HCT116 (cell line): ENCODE results near the gene KIF25. TPM values are rescaled to one million over a fixed set of nuclear protein-coding genes. Genes with fewer than 3 reads are reported as not detected.

Source experiments
- ATAC-seq: fragments of 200-7000 bp; cut with Tn5 transposase; 2 replicates; pipeline ENCODE4 v1.9.1; 2020; ENCODE audit warnings: mild to moderate bottlenecking, moderate library complexity
- BruUV-seq: library from RNA; stranded (reverse); fragments of 400-500 nt; replicated peaks from 2 replicates; lab custom pipeline; 2021; lab: Mats Ljungman, UMichigan
- CTCF ChIA-PET: fragments of 300-600 bp; sonication (Branson Sonifier 250); formaldehyde crosslinking; loops from one replicate; lab custom pipeline; 2021; ENCODE audit warnings: antibody characterized with exemption; lab: Charles Lee
- POLR2A ChIA-PET: fragments of 300-600, 350-600 bp; sonication (Branson Sonifier 250); formaldehyde crosslinking; loops from one replicate; lab custom pipeline; 2021; ENCODE audit warnings: antibody characterized with exemption; lab: Charles Lee
- RAD21 ChIA-PET, 2 experiments: fragments of 300-600 bp; sonication (Branson Sonifier 250); formaldehyde crosslinking; loops; one replicate each; lab custom pipeline; 2023; ENCODE audit warnings: low total read pairs in 2 of 2; ENCODE audit not compliant: uncharacterized antibody in 2 of 2, unreplicated experiment in 2 of 2, low non-redundant PET in 1 of 2; lab: Charles Lee
- DNase-seq: peaks from one replicate; pipeline ENCODE4 v3.0.0-alpha.2; 2010; ENCODE audit warnings: low read depth, low spot score
- H2AFZ ChIP-seq: fragments of 200-600 bp; shearing (Covaris generic), sonication (generic); 2 replicates; pipeline ENCODE4 v1.6.1; 2017; ENCODE audit warnings: low read depth, mixed run types, mixed read lengths, antibody characterized with exemption, low read length; ENCODE audit not compliant: poor library complexity, severe bottlenecking
- H3K27ac ChIP-seq: 2 replicates; pipeline ENCODE4 v1.5.1; 2012; ENCODE audit warnings: low read depth, low read length
- H3K27me3 ChIP-seq: fragments of 200-600 bp; sonication (generic); 2 replicates; pipeline ENCODE4 v1.6.1; 2016; ENCODE audit warnings: mixed run types, low read length, mixed read lengths; ENCODE audit not compliant: insufficient read depth
- H3K36me3 ChIP-seq, 2 experiments: fragments of 200-500 bp in 1 of 2; fragments of 200-600 bp in 1 of 2; sonication (Bioruptor generic) in 1 of 2; sonication (generic) in 1 of 2; 2 replicates each; pipeline versions ENCODE4 v1.5.1 to v1.6.1; 2014 to 2016; ENCODE audit warnings: low read length in 2 of 2, inconsistent platforms in 1 of 2, mixed read lengths in 1 of 2, mixed run types in 1 of 2; ENCODE audit not compliant: insufficient read depth in 2 of 2, control insufficient read depth in 1 of 2
- H3K4me1 ChIP-seq, 2 experiments: fragments of 200-600 bp in 1 of 2; sonication (generic) in 1 of 2; 2 replicates each; pipeline versions ENCODE4 v1.5.1 to v1.6.1; 2012 to 2017; ENCODE audit warnings: low read length in 2 of 2, inconsistent platforms in 1 of 2, mild to moderate bottlenecking in 1 of 2, mixed read lengths in 1 of 2, mixed run types in 1 of 2, moderate library complexity in 1 of 2; ENCODE audit not compliant: insufficient read depth in 2 of 2, control insufficient read depth in 1 of 2
- H3K4me2 ChIP-seq: fragments of 200-600 bp; sonication (generic); 2 replicates; pipeline ENCODE4 v1.6.1; 2017; ENCODE audit warnings: mixed run types, low read length, mixed read lengths
- H3K4me3 ChIP-seq, 2 experiments: fragments of 200-600 bp in 1 of 2; sonication (generic) in 1 of 2; replicated peaks in 1 of 2; 2 replicates each; pipeline ENCODE4 v1.5.1; 2011 to 2016; ENCODE audit warnings: low read length in 2 of 2, control low read depth in 1 of 2, low read depth in 1 of 2, mild to moderate bottlenecking in 1 of 2, mixed read lengths in 1 of 2, mixed run types in 1 of 2
- H3K79me2 ChIP-seq: fragments of 200-600 bp; sonication (generic); 2 replicates; pipeline ENCODE4 v1.6.1; 2017; ENCODE audit warnings: mild to moderate bottlenecking, mixed run types, low read length, moderate library complexity, mixed read lengths; ENCODE audit not compliant: insufficient read depth
- H3K9ac ChIP-seq: fragments of 200-600 bp; sonication (generic); 2 replicates; pipeline ENCODE4 v1.6.1; 2016; ENCODE audit warnings: low read length, mixed read lengths
- H3K9me2 ChIP-seq: fragments of 200-600 bp; sonication (generic), shearing (Covaris generic); 2 replicates; pipeline ENCODE4 v1.6.1; 2017; ENCODE audit warnings: mixed run types, mild to moderate bottlenecking, moderate library complexity; ENCODE audit not compliant: insufficient read depth
- H3K9me3 ChIP-seq, 2 experiments: fragments of 200-500 bp in 1 of 2; fragments of 200-600 bp in 1 of 2; sonication (Bioruptor generic) in 1 of 2; sonication (generic) in 1 of 2; 2 replicates each; pipeline ENCODE4 v1.6.1; 2014 to 2017; ENCODE audit warnings: low read length in 2 of 2, mixed read lengths in 2 of 2, inconsistent platforms in 1 of 2, low read depth in 1 of 2, mild to moderate bottlenecking in 1 of 2, mixed run types in 1 of 2, moderate library complexity in 1 of 2; ENCODE audit not compliant: control insufficient read depth in 1 of 2, insufficient read depth in 1 of 2
- H4K20me1 ChIP-seq: fragments of 200-600 bp; sonication (generic), shearing (Covaris generic); 2 replicates; pipeline ENCODE4 v1.6.1; 2017; ENCODE audit warnings: mixed run types, mild to moderate bottlenecking, moderate library complexity; ENCODE audit not compliant: insufficient read depth
- ATF3 ChIP-seq: IDR thresholded peaks from 2 replicates; pipeline ENCODE4 v1.6.1; 2012
- CEBPB ChIP-seq: IDR thresholded peaks from 2 replicates; pipeline ENCODE4 v1.6.1; 2012; ENCODE audit warnings: low read depth
- EGR1 ChIP-seq: IDR thresholded peaks from 2 replicates; pipeline ENCODE4 v1.6.1; 2012; ENCODE audit warnings: low read depth
- ELF1 ChIP-seq: IDR thresholded peaks from 2 replicates; pipeline ENCODE4 v1.6.1; 2012; ENCODE audit warnings: low read depth, borderline replicate concordance
- EZH2 ChIP-seq: fragments of 200-600 bp; sonication (generic); IDR thresholded peaks from 2 replicates; pipeline ENCODE4 v1.6.1; 2017; ENCODE audit warnings: antibody characterized with exemption, mixed run types
- EZH2phosphoT487 ChIP-seq: fragments of 200-600 bp; IDR thresholded peaks from 2 replicates; pipeline ENCODE4 v1.6.1; 2018; ENCODE audit warnings: antibody characterized with exemption, borderline replicate concordance
- FOSL1 ChIP-seq: IDR thresholded peaks from 2 replicates; pipeline ENCODE4 v1.6.1; 2012; ENCODE audit warnings: low read depth
- POLR2A ChIP-seq: IDR thresholded peaks from 2 replicates; pipeline ENCODE4 v1.7.0; 2011; ENCODE audit warnings: borderline replicate concordance; ENCODE audit not compliant: insufficient read depth, insufficient read length; ENCODE audit errors: extremely low read depth
- POLR2AphosphoS5 ChIP-seq: IDR thresholded peaks from 2 replicates; pipeline ENCODE4 v1.6.1; 2011; ENCODE audit warnings: mild to moderate bottlenecking, low read depth, low read length, moderate library complexity
- SIN3A ChIP-seq: IDR thresholded peaks from 2 replicates; pipeline ENCODE4 v1.6.1; 2012; ENCODE audit warnings: low read depth
- SP1 ChIP-seq: IDR thresholded peaks from 2 replicates; pipeline ENCODE4 v1.6.1; 2012; ENCODE audit warnings: low read depth
- SRF ChIP-seq: IDR thresholded peaks from 2 replicates; pipeline ENCODE4 v1.6.1; 2012; ENCODE audit warnings: low read depth
- TCF7L2 ChIP-seq: IDR thresholded peaks from 2 replicates; pipeline ENCODE4 v1.7.0; 2011; ENCODE audit warnings: borderline replicate concordance, inconsistent platforms; ENCODE audit not compliant: insufficient read depth, insufficient read length; ENCODE audit errors: extremely low read depth
- YY1 ChIP-seq: IDR thresholded peaks from 2 replicates; pipeline ENCODE4 v1.6.1; 2011; ENCODE audit warnings: low read length, low read depth, moderate library complexity, mild to moderate bottlenecking; ENCODE audit not compliant: insufficient replicate concordance; ENCODE audit errors: extremely low read depth
- ZFX ChIP-seq: fragments of 450-650 bp; IDR thresholded peaks from 2 replicates; pipeline ENCODE4 v1.6.1; 2017
- ZNF274 ChIP-seq: fragments of 200-500 bp; sonication (Bioruptor generic); IDR thresholded peaks from 2 replicates; pipeline ENCODE4 v1.6.1; 2014; ENCODE audit warnings: mild to moderate bottlenecking, low read depth, low read length, inconsistent platforms
- intact Hi-C: fragments of 100-400 bp; cut with micrococcal nuclease; formaldehyde crosslinking; loops from 2 replicates; pipeline ENCODE4 v1.10.0; 2022
- total RNA-seq: library from RNA; stranded (reverse); gene quantifications from one replicate; pipeline ENCODE4 v1.2.1, GENCODE V29; 2021; ENCODE audit not compliant: unreplicated experiment
- TF ChIP-seq, protein P1 (sequence below): IDR thresholded peaks from 2 replicates; pipeline ENCODE4 v1.6.1; 2012
- TF ChIP-seq, protein P2 (sequence below): IDR thresholded peaks from 2 replicates; pipeline ENCODE4 v1.6.1; 2011; ENCODE audit warnings: mild to moderate bottlenecking, low read length, moderate library complexity; ENCODE audit not compliant: insufficient replicate concordance; ENCODE audit errors: extremely low read depth
- TF ChIP-seq, protein P3 (sequence below): IDR thresholded peaks from 2 replicates; pipeline ENCODE4 v1.6.1; 2012; ENCODE audit warnings: low read depth

The KIF25 gene
- total RNA-seq, 1 experiment from 2014 or later = not detected

DNA sequence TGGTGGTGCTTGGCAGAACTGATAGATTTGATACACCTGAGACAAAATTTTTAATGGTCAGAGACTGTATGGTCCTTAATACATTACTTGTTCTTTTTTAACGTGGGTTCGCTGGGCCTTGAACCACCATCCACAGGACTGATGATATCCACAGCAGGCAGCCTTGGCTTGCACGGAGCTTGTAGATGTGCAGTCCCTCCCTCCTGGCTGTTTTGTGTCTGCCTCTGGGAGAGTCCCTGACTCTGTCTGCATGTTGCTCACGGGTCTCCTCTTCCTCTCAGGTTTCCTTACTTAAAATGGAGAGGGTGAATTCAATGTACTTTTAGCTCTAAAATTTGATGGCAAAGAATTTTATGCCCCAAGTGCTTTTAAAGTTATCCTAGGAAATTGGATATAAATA, 17.5 kb downstream of the KIF25 start:
- Histone ChIP-seq H3K79me2 (no peaks in the 10 kb centered on the region), H3K4me3 (no peak overlapping the region), H4K20me1 (no peaks in the 10 kb centered on the region), H3K4me1 (no peaks in the 10 kb centered on the region), H3K9me2 (no peaks in the 10 kb centered on the region), H3K36me3 (no peaks in the 10 kb centered on the region), H3K9me3 (peaks cover 6 to 12% of the 10 kb centered on the region in 2 experiments; a peak in 3 of 4 replicates), H3K27ac (no peak overlapping the region), H3K9ac (no peak overlapping the region), H2AFZ (no peak overlapping the region), H3K4me2 (no peak overlapping the region), H3K27me3 (no peaks in the 10 kb centered on the region)
- ChIA-PET POLR2A (no interaction called here), RAD21 (no interaction called here), CTCF (no interaction called here)
- no TSS peak for BruUV-seq
- intact Hi-C loops = no loop called here
- no peak for TF ChIP-seq EZH2
- TF ChIP-seq FOSL1 = no peak
- no peak for TF ChIP-seq ZNF274
- no peak for TF ChIP-seq YY1
- no peak for TF ChIP-seq POLR2AphosphoS5
- no peak for TF ChIP-seq TCF7L2
- TF ChIP-seq EZH2phosphoT487 = no peak
- no peak for TF ChIP-seq SRF
- TF ChIP-seq, protein P1, sequence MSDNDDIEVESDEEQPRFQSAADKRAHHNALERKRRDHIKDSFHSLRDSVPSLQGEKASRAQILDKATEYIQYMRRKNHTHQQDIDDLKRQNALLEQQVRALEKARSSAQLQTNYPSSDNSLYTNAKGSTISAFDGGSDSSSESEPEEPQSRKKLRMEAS = no peak
- TF ChIP-seq, protein P2, sequence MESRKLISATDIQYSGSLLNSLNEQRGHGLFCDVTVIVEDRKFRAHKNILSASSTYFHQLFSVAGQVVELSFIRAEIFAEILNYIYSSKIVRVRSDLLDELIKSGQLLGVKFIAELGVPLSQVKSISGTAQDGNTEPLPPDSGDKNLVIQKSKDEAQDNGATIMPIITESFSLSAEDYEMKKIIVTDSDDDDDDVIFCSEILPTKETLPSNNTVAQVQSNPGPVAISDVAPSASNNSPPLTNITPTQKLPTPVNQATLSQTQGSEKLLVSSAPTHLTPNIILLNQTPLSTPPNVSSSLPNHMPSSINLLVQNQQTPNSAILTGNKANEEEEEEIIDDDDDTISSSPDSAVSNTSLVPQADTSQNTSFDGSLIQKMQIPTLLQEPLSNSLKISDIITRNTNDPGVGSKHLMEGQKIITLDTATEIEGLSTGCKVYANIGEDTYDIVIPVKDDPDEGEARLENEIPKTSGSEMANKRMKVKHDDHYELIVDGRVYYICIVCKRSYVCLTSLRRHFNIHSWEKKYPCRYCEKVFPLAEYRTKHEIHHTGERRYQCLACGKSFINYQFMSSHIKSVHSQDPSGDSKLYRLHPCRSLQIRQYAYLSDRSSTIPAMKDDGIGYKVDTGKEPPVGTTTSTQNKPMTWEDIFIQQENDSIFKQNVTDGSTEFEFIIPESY = no peak
- TF ChIP-seq SIN3A = no peak
- TF ChIP-seq POLR2A = no peak
- TF ChIP-seq SP1 = no peak
- TF ChIP-seq EGR1 = no peak
- TF ChIP-seq ZFX = no peak
- TF ChIP-seq ELF1 = no peak
- TF ChIP-seq ATF3 = no peak
- TF ChIP-seq, protein P3, sequence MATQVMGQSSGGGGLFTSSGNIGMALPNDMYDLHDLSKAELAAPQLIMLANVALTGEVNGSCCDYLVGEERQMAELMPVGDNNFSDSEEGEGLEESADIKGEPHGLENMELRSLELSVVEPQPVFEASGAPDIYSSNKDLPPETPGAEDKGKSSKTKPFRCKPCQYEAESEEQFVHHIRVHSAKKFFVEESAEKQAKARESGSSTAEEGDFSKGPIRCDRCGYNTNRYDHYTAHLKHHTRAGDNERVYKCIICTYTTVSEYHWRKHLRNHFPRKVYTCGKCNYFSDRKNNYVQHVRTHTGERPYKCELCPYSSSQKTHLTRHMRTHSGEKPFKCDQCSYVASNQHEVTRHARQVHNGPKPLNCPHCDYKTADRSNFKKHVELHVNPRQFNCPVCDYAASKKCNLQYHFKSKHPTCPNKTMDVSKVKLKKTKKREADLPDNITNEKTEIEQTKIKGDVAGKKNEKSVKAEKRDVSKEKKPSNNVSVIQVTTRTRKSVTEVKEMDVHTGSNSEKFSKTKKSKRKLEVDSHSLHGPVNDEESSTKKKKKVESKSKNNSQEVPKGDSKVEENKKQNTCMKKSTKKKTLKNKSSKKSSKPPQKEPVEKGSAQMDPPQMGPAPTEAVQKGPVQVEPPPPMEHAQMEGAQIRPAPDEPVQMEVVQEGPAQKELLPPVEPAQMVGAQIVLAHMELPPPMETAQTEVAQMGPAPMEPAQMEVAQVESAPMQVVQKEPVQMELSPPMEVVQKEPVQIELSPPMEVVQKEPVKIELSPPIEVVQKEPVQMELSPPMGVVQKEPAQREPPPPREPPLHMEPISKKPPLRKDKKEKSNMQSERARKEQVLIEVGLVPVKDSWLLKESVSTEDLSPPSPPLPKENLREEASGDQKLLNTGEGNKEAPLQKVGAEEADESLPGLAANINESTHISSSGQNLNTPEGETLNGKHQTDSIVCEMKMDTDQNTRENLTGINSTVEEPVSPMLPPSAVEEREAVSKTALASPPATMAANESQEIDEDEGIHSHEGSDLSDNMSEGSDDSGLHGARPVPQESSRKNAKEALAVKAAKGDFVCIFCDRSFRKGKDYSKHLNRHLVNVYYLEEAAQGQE = no peak
- no peak for TF ChIP-seq CEBPB
- ATAC-seq = no peak
- DNase-seq = no peak
